NCI-H226 (cell line): ENCODE data around the gene POLR2I.
A peak's percentile ranks its signal among the peaks of the same experiment; 100 is the strongest.
"Not testable (repeated sequence)": the region's sequence is repeated elsewhere in the genome, so short reads cannot be mapped to it uniquely, and the experiment has no call there.

ENCODE experiments used
- DNase-seq: peaks from one replicate; pipeline ENCODE4 v3.0.0-alpha.2; 2015

The POLR2I gene

GRCh38 chr19:36131221-36131620 lies 16.5 kb upstream of the POLR2I start:
- DNase-seq, result not testable (repeated sequence)

- DNase-seq, result no peak
Measured at GRCh38 chr19:36128392-36128736, 13.7 kb upstream of the POLR2I start.

- DNase-seq, result no peak
Measured at GRCh38 chr19:36125557-36125956, 10.9 kb upstream of the POLR2I start.

GRCh38 chr19:36121486-36122124 lies 6.9 kb upstream of the POLR2I start:
- DNase-seq, result no peak

- no peak for DNase-seq
Measured at GRCh38 chr19:36120984-36121358, 6.3 kb upstream of the POLR2I start.

GRCh38 chr19:36120092-36120983 lies 5.7 kb upstream of the POLR2I start:
- no peak for DNase-seq

- no peak for DNase-seq
Measured at GRCh38 chr19:36116344-36116637, 1.6 kb upstream of the POLR2I start.

- DNase-seq, result no peak
Measured at GRCh38 chr19:36115453-36116343, 1.0 kb upstream of the POLR2I start, which contains the start of gene TBCB. TBCB (plus strand) TSS chr19:36115468; CDS start chr19:36115561, 93 bp downstream.

- DNase-seq, result no peak
Measured at GRCh38 chr19:36113894-36114720, 568 bp downstream of the POLR2I start.

GRCh38 chr19:36113425-36113824 lies 1.2 kb downstream of the POLR2I start:
- no peak for DNase-seq

GRCh38 chr19:36112678-36113077 lies 2.0 kb downstream of the POLR2I start:
- no peak for DNase-seq

- DNase-seq, result no peak
Measured at GRCh38 chr19:36111200-36111539, 3.5 kb downstream of the POLR2I start.

GRCh38 chr19:36110487-36111199 lies 4.0 kb downstream of the POLR2I start, which contains the start of gene OVOL3:
OVOL3 (plus strand) TSS chr19:36111143; CDS start chr19:36111203, 60 bp downstream.
- DNase-seq, result no peak

GRCh38 chr19:36108684-36109083 lies 6.0 kb downstream of the POLR2I start:
- no peak for DNase-seq

GRCh38 chr19:36106991-36107390 lies 7.7 kb downstream of the POLR2I start:
- DNase-seq, result no peak

- no peak for DNase-seq
Measured at GRCh38 chr19:36106441-36106840, 8.2 kb downstream of the POLR2I start.

GRCh38 chr19:36103842-36104552 lies 10.7 kb downstream of the POLR2I start:
- DNase-seq, result peak; percentile 35

GRCh38 chr19:36103040-36103626 lies 11.5 kb downstream of the POLR2I start:
- no peak for DNase-seq

GRCh38 chr19:36101550-36102327 lies 12.9 kb downstream of the POLR2I start:
- DNase-seq, result no peak

GRCh38 chr19:36100476-36100875 lies 14.2 kb downstream of the POLR2I start:
- no peak for DNase-seq
